Forelimb muscle (tissue), 1 donor: Measurements from ENCODE around the gene TMBIM1. TPM values are rescaled to one million over a fixed set of nuclear protein-coding genes. Genes with fewer than 3 reads are reported as not detected.

Experiments
- DNase-seq: peaks from one replicate; pipeline ENCODE4 v3.0.0-alpha.2; 2013; ENCODE audit warnings: low read depth
- polyA plus RNA-seq: library from polyadenylated mRNA; unstranded; fragments of 120-200 nt; gene quantifications from one replicate; pipeline ENCODE4 v1.2.1, GENCODE V29; 2013; ENCODE audit not compliant: insufficient read length

TMBIM1 gene
- polyA plus RNA-seq, 1 donor, result 81.3 TPM

DNA sequence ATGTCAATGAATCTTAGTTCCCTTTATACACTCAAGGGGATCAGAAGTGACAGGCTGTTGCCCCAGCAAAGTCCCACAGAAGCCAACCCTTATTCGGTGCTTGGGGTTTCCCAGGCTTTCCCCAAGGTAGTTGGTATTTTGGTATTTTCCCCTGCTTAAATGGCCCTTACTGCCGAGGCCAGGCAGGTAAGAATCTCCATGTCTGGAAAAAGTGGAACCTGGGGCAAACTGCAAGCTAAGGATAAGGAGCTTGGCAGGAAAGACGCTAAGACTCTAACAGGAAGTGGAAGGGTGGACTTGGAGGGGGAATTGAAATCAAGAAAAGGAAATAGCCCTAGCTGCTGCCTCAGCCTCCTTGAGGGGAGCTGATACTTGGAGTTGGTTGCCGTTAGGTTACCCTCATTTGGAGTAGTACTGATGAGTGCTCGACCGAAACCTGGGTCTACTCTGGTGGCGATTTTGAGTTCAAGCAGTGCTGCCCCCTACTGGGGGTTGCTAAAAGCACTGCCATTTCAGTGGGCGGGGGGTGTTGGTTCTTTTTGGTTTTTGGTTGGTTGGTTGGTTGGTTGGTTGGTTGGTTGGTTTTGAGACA lies 34.8 kb downstream of the TMBIM1 start:
- no peak for DNase-seq

DNA sequence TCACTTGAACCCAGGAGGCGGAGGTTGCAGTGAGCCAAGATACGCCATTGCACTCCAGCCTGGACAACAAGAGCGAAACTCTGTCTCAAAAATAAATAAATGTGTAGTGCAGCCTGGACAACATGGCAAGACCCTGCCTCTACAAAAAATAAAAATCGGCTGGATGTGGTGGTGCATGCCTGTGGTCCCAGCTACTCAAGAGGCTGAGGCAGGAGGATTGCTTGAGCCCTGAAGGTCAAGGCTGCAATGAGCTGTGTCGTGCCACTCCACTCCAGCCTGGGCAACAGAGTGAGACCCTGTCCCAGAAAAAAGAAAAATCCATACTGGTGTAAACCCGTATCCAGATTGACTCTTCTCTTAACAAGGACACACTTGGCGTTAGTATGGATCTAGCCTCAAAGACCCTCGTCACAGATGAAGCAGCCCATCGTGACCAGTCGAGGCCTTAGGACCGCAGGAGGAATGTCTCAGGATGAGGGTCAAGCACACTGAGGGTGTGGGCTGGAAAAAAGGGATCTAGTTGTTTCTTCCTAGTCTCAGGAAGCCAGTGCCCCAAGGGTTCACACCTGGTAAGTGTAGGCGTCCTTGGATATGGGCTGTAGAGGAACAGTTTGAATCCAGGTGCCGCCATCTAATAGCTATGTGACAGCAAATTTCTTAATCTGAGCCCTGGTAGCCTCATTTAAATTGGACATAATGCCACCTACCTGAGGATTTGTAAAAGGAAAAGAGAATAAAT lies 35.5 kb downstream of the TMBIM1 start:
- no peak for DNase-seq

DNA sequence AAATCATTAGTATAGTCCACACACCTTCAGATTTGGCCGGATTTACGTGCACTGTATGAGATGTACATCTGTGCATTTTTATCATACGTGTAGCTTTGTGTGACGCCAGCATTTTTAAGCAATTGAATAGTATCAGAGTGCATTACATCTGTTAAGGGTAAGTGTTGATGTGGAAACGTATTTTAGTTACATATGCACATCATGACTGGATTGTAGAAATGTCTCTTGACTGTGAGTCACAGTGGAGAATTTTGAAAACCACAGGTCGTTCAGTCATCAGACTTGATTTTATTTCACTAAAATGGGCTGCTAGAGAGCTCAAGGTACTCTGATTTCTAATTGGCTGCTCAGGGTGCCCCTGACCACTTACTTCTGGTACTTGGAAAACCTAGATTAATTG lies 36.9 kb downstream of the TMBIM1 start:
- DNase-seq, result no peak

DNA sequence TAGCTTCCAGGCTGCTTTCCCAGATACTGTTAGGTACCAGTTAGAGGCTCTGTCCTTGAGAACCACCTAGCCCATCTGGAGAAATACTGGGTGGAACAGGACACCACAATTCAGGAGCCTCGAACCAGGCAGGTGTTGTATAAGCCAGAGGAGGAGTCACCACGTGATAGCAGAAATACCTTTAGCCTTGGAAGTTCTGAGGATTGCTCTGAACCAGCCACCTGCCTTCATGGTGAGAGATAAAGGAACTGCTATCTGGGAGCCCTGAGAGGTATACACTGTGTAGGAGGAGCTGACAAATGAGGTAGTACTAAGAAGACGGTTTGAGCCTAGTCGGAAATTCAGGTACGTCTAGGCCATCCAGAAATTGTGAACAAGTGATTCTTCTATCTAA lies 39.1 kb downstream of the TMBIM1 start:
- no peak for DNase-seq

DNA sequence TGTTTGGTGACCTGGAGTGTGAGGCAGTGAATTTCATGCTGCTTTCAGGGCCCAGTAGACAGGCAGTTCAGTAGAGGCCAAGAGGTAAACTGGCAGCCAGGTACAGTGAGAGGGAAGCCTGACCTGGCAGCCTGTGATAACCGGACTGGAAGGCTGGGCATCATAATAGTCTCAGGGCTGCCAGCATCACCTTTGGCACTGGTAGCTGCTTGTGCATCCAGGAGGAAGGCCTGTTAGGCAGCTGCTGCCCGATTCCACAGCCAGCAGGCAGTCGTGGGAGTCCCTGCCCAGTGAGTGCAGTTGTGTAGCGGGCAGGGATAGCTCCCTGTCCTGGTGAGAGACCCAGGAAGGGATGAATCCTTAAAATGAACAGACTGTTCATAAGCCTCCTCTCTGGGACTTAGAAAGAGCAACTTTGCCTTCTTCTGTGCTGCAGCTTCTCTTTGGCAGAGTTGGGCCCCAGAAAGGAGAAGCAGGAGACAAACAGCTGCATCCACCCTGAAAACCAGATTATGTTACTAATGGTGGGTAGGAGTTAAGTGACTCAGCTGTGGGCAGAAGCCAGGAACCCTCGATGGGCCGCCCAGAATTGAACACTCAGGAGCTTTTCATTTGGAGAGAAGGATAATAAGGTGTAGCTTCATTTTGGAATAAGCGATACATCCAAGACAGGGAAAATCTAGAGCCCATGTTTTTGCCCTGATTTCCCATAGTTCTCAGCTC lies 39.6 kb downstream of the TMBIM1 start:
- no peak for DNase-seq

DNA sequence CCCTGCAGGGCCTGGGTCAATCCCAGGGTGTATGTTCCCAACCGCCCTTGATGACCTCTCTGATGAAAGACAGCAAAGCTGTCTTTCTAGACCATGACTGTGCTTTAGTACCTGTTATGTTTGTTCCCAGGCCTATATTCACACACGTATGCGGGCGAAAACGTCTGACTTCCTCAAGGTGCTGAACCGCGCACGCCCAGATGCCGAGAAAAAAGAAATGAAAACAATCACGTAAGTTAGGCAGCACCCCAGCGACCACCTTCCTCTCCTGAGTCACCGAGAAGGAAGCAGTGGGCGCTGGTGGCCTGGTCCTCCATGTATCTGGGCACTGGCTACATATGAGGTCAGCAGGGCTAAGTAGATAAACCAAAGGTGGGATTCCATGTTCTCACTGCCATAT lies 42.6 kb downstream of the TMBIM1 start:
- DNase-seq, result no peak

DNA sequence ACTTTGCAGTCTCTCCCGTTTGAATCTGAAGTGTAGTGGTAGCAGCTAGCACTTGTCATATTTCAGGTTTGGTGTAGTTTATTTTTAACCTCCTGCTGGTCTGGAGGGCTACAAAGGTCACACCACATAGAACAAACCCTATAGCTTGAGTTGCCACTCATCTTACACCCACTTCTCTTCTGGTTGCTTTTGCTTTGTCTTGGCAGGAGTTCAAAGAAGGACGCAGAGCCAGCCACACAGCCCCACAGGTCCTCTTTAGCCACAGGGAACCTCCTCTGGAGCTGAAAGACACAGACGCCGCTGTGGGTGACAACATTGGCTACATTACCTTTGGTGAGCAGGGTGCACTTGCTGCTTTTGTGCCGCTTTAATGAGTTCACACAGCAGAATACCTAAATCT lies 47.1 kb downstream of the TMBIM1 start:
- DNase-seq, result no peak

DNA sequence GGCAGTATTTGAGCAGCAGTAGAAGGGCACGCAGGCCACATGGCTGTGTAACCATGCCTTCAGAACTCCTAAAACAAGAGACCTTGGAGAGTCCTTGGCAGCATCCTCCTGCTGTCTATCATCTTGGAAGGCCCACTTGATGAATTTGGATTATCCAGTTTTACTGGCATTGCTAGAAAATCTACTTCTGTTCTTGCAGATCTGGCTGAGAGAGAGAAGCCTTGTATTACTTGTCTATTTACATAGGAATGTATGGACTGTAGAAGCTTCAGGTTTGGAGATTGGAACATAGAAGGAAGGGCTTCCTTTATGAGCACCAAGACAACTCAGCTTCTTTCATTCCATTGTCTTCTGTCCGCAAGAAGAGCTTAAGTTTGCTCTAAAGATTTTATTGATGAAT lies 47.6 kb downstream of the TMBIM1 start:
- DNase-seq, result no peak

DNA sequence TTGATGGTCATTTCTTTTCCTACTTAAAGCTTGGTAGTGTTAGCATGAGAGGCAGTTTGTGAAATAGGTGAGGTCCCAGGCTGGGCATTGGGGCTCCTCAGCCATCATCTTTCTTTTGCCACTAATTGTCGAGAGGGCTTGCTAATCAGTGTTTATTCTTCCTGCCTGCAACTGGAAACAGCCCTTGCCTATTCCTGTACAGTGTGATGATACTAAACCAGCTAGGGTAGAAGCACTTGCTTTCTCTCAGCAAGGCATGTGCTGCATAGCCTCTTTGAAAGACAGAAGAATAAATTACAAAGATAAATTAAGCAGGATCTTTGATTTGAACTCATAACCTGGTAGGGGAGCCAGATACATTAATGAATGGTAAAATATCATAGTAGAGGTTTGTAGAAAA lies 48.1 kb downstream of the TMBIM1 start:
- DNase-seq, result no peak

DNA sequence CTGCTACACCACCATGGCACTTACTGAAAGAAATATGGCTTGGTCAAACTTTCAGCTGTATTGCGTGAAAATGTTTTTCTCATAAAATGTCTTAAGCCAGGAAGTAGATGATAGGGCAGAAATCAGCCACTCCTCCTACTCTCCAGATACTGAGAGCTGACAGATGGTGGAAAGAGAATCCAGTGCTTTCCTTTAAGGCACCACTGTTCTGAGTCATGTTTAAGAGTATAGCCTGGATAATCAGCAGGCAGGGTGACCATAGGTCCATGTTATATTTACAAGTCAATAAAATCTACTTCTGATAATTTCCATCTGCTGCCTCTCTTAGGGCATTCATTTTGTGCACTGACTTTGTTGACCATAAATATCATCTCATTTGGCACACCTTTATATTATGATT lies 53.4 kb downstream of the TMBIM1 start:
- DNase-seq, result no peak

DNA sequence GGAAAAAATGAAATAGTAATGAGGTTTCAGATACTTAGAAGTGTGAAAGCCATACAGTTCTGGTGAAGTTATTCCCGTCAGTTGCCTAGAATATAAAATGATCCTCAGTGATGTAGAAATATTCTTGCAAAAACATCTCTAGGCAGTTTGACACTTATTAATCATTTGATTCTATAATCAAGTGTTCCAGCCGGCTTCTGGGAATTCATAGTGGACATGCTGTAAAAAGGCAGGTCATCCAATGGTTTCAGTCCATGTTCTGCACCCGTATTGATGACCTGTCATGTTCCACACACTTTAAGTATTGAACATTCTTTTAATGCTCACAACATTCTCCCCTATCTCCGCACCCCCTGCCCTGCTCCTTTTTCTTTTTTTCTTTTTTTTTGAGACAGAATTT lies 55.5 kb downstream of the TMBIM1 start:
- no peak for DNase-seq

DNA sequence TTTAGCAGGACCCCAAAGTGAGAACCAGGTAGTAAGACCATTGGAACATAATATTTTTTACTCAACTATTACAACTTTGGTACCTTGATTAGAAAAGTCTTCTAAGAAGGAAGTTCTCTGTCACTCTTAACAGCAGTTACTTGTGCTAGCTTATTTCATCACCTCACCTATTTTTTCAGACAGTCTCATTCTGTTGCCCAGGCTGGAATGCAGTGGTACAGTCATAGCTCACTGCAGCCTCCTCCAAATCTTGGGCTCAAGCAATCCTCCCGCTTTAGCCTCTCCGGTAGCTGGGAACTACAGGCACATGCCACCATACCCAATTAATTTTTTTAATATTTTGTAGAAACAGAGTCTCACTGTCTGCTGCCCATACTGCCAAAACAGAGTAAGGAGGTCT lies 57.3 kb downstream of the TMBIM1 start:
- DNase-seq, result no peak

DNA sequence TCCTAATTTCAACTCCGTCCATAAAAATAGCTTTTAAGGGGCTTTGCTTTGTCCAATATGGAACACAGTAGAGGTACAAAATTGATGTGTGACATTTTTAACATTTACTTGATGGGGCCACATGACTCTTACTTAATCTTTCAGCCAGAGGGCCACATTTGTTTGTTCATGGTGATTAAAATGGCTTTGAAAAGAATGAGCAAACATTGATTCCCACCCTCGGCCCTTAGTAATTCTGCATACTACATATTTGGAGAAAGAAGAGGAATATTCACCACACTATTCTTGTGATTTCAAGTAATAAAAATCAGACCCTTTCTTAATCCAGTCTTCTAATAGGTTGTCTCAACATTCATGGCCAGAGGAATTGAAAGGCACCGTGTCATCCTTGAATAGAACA lies 57.8 kb downstream of the TMBIM1 start:
- no peak for DNase-seq

DNA sequence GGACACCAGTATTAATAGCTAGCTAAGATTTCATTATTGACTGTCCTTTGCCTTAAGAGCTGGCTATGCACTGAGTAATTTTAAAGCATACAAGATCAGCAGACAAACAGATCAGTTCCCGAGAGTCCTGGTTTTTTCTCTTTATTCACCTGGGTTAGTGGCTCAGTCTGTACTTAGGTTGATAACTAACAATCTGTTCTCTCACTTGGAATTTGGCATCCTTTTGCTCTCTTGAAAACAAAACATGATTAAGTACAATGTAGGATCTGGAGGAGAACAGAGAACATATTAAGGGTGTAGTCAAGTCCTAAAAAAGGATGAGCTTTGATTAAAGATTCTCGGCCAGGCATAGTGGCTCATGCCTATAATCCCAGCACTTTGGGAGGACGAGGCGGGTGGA lies 58.8 kb downstream of the TMBIM1 start:
- DNase-seq, result no peak

DNA sequence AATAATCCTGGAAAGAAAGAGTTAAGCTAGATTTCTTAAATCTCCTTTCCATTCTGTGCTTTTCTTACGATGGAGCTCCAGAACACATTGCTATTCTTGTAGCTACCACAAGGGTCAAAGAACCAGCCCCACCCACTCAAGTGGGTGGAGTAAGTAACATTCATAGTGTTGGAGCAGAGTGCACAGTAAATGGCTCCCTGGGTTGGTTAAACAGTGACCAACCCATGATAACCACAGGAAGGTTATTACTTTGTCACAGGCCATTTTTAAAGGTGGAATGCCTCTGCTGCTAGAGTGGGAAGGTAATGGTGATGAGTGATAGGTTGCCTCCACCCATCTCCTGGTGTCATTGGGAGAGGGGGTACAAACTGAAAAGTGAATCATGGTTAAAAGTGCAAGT lies 61.4 kb downstream of the TMBIM1 start:
- DNase-seq, result no peak

DNA sequence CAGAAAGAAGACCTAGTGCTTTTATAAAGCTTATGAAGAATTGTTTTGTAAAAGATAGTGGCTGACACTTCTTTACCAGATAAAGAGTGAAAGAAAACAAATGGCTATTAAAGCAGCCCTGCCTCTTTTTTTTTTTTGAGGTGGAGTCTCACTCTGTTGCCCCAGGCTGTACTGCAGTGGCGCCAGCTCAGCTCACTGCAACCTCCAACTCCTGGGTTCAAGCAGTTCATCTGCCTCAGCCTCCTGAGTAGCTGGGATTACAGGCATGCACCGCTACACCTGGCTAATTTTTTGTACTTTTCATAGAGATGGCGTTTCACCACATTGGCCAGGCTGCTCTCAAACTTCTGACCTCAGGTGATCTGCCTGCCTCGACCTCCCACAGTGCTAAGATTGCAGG lies 62.5 kb downstream of the TMBIM1 start:
- DNase-seq, result no peak

DNA sequence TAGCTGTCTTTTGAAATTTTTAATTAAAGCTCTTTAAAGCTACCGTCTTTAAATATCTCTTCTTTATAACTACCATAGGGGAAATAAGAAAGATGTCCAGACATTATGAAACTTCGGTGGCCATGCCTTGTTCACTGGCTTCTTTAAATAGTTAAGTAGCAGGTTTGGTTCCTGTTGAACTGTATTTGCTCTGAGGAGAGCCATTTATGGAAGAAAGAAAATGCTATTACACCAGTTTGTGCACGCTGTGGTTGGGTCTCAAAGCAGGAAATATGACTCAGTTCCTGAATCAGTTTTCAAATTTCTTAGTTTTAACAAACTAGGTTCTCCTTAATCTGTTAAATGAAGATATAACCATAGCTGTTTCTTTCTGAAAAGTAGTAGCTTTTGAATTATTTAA lies 63.1 kb downstream of the TMBIM1 start:
- DNase-seq, result no peak

DNA sequence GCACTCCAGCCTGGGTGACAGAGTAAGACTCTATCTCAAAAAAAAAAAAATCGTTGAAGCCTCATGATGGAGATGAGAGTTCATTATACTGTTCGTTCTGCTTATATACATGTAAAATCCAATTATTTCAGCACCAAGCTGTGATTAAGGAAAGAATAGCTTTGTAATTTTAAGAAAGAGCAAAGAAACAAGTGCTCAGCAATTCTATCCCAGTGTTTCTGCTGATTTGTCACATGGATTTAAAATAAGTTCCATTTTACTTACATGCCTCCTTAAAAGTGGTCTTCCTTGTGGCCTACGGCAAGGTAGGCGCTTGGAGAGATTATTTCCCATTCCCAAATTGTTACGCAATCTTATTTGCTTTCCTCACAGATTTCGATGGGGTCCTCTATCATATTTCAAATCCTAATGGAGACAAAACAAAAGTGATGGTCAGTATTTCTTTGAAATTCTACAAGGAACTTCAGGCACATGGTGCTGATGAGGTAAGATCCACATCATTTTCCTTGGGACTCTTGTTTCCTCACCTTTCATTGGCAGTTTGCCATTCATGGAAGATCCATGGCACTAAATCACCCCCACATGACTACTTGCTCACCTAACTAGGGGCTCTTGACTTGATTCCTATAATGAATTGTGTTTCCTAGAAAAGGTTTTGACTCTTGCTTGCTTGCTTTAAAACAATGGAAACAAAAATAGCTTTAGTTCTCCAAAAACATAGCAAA lies 63.8 kb downstream of the TMBIM1 start:
- DNase-seq, result no peak

DNA sequence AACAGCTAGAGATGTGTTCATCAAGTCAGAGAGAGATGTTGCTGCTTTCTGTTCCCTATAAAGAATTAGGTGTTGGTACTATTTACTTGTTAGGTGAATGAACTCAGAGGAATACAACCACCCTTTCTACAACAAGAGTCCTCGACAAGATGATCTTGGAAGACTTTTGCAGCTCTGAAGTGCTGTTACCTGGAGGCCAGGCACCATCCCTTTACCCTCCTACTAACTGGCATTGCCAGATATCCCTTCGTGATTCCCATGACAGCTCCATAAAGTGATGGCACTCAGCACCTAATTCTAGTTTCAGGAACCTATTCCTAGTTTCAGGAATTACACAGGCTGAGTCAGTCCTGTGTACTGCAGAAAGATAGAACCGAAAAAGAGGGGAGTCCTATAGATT lies 65.4 kb downstream of the TMBIM1 start:
- DNase-seq, result no peak
